HG03439 (cell line): ENCODE results near the gene KRTAP13-2.

Experiments used
- ATAC-seq: cut with Tn5 transposase; IDR thresholded peaks from one replicate; pipeline ENCODE4 v1.9.1; 2021; ENCODE audit warnings: mild to moderate bottlenecking, moderate library complexity; ENCODE audit not compliant: unreplicated experiment

Gene KRTAP13-2

GRCh38 chr21:30329203-30329875, 42.7 kb downstream of the KRTAP13-2 start:
- ATAC-seq = no peak

GRCh38 chr21:30326390-30326789, 45.7 kb downstream of the KRTAP13-2 start:
- no peak for ATAC-seq
